ENCODE measurements around the gene CCDC187.

The CCDC187 gene

GRCh38 chr9:136203408-136204144 is 100.3 kb downstream of the CCDC187 start:
- no peak for DNase-seq

GRCh38 chr9:136202454-136203407 is 101.2 kb downstream of the CCDC187 start:
- DNase-seq: no peak

GRCh38 chr9:136201609-136202453 is 102.1 kb downstream of the CCDC187 start:
- no peak for DNase-seq

- DNase-seq: no peak
Observed at GRCh38 chr9:136201174-136201573, 102.7 kb downstream of the CCDC187 start.

- DNase-seq: no peak
Observed at GRCh38 chr9:136200424-136200823, 103.5 kb downstream of the CCDC187 start.

Measured in activated CD4-positive, CD25-positive, alpha-beta regulatory T cell treated with anti-CD3 and anti-CD28 coated beads, Interleukin-2, amount 50 U/mL, for 72 hours (primary cell).